HepG2 (cell line): ENCODE data around the gene CDC20. TPM values are rescaled to one million over a fixed set of nuclear protein-coding genes. Genes with fewer than 3 reads are reported as not detected.

Source experiments
- microRNA-seq: library from miRNA; unstranded; fragments of <30 nt; microRNA quantifications from one replicate; pipeline ENCODE4, GENCODE V29; 2020
- polyA plus RNA-seq, 8 experiments: library from polyadenylated mRNA; depleted of rRNA in 3 of 8; stranded (reverse) in 7 of 8; unstranded in 1 of 8; fragments of >200 nt; fragmentation: Illumina TruSeq in 4 of 8; extraction: Trizol in 4 of 8; gene quantifications; 2 replicates each; pipeline versions ENCODE4 v1.2.1 to v1.2.3, GENCODE V29; 2011 to 2016; ENCODE audit warnings: low read depth in 4 of 8, missing spikeins in 1 of 8, mixed read lengths in 1 of 8; ENCODE audit not compliant: insufficient read depth in 1 of 8
- total RNA-seq, 5 experiments: library from RNA; depleted of rRNA; stranded (reverse); fragments of >200 nt; fragmentation: Illumina TruSeq; extraction: Trizol; gene quantifications; 2 replicates each; pipeline ENCODE4 v1.2.3, GENCODE V29; 2016; ENCODE audit warnings: low read depth in 1 of 5

CDC20 gene
- total and polyA plus RNA-seq, 2 of the 13 experiments (the other 11 are each of a cell fraction or from before 2014, with no cell fraction given): 57.9 to 90.0 TPM

Small RNA genes within 50 kb of the gene (microRNA-seq; reads per million reads assigned to microRNA genes)
- 1.0 reads per million for gene MIR6734

Other genes starting within 250 kb of the CDC20 start
- gene EBNA1BP2, start 186.7 kb upstream of the CDC20 start, total RNA-seq (2016; rRNA removed; fragmentation: Illumina TruSeq; extraction: Trizol): 102 and 134 TPM in 2 replicates
- 24.7 and 27.1 TPM in 2 replicates for gene EBNA1BP2, start 186.7 kb upstream of the CDC20 start, polyA plus RNA-seq (2011; rRNA removed)
- gene CFAP57, start 186.7 kb upstream of the CDC20 start, total RNA-seq (2016; rRNA removed; fragmentation: Illumina TruSeq; extraction: Trizol): 0.14 TPM in 1 of 2 replicates, not detected in the other
- 0.01 and 0.07 TPM in 2 replicates for gene CFAP57, start 186.7 kb upstream of the CDC20 start, polyA plus RNA-seq (2011; rRNA removed)
- gene TMEM125, start 89.0 kb upstream of the CDC20 start, total RNA-seq (2016; rRNA removed; fragmentation: Illumina TruSeq; extraction: Trizol): not detected in 2 replicates
- gene TMEM125, start 89.0 kb upstream of the CDC20 start, polyA plus RNA-seq (2011; rRNA removed): 0.03 TPM in 1 of 2 replicates, not detected in the other
- 0.49 and 0.52 TPM in 2 replicates for gene C1orf210, start 73.4 kb upstream of the CDC20 start, total RNA-seq (2016; rRNA removed; fragmentation: Illumina TruSeq; extraction: Trizol)
- 5.1 and 7.1 TPM in 2 replicates for gene C1orf210, start 73.4 kb upstream of the CDC20 start, polyA plus RNA-seq (2011; rRNA removed)
- 0.20 and 0.84 TPM in 2 replicates for gene TIE1, start 58.0 kb upstream of the CDC20 start, total RNA-seq (2016; rRNA removed; fragmentation: Illumina TruSeq; extraction: Trizol)
- 0.58 and 2.5 TPM in 2 replicates for gene TIE1, start 58.0 kb upstream of the CDC20 start, polyA plus RNA-seq (2011; rRNA removed)
- gene MPL, start 21.2 kb upstream of the CDC20 start, total RNA-seq (2016; rRNA removed; fragmentation: Illumina TruSeq; extraction: Trizol): not detected in 2 replicates
- gene MPL, start 21.2 kb upstream of the CDC20 start, polyA plus RNA-seq (2011; rRNA removed): not detected in 2 replicates
- 29.7 and 55.2 TPM in 2 replicates for gene ELOVL1, start 9.0 kb downstream of the CDC20 start, total RNA-seq (2016; rRNA removed; fragmentation: Illumina TruSeq; extraction: Trizol)
- gene ELOVL1, start 9.0 kb downstream of the CDC20 start, polyA plus RNA-seq (2011; rRNA removed): 77.4 and 95.9 TPM in 2 replicates
- 77.4 and 112 TPM in 2 replicates for gene MED8, start 30.8 kb downstream of the CDC20 start, total RNA-seq (2016; rRNA removed; fragmentation: Illumina TruSeq; extraction: Trizol)
- gene MED8, start 30.8 kb downstream of the CDC20 start, polyA plus RNA-seq (2011; rRNA removed): 13.0 and 16.9 TPM in 2 replicates
- gene SZT2, start 30.9 kb downstream of the CDC20 start, total RNA-seq (2016; rRNA removed; fragmentation: Illumina TruSeq; extraction: Trizol): 5.6 and 8.0 TPM in 2 replicates
- 8.8 and 9.8 TPM in 2 replicates for gene SZT2, start 30.9 kb downstream of the CDC20 start, polyA plus RNA-seq (2011; rRNA removed)
- gene HYI, start 95.0 kb downstream of the CDC20 start, total RNA-seq (2016; rRNA removed; fragmentation: Illumina TruSeq; extraction: Trizol): not detected in 2 replicates
- gene HYI, start 95.0 kb downstream of the CDC20 start, polyA plus RNA-seq (2011; rRNA removed): not detected in 2 replicates
- gene PTPRF, start 171.9 kb downstream of the CDC20 start, total RNA-seq (2016; rRNA removed; fragmentation: Illumina TruSeq; extraction: Trizol): 47.3 and 55.9 TPM in 2 replicates
- 167 and 213 TPM in 2 replicates for gene PTPRF, start 171.9 kb downstream of the CDC20 start, polyA plus RNA-seq (2011; rRNA removed)